GM19193 (cell line): ENCODE results near the gene MOV10L1.

Experiments
- POLR2A ChIP-seq: IDR thresholded peaks from 4 replicates; pipeline ENCODE4 v1.6.1; 2011; ENCODE audit not compliant: insufficient read depth, insufficient read length; ENCODE audit errors: extremely low read depth

The MOV10L1 gene

GRCh38 chr22:50162391-50162956, 72.7 kb downstream of the MOV10L1 start:
- no peak for TF ChIP-seq POLR2A

DNA sequence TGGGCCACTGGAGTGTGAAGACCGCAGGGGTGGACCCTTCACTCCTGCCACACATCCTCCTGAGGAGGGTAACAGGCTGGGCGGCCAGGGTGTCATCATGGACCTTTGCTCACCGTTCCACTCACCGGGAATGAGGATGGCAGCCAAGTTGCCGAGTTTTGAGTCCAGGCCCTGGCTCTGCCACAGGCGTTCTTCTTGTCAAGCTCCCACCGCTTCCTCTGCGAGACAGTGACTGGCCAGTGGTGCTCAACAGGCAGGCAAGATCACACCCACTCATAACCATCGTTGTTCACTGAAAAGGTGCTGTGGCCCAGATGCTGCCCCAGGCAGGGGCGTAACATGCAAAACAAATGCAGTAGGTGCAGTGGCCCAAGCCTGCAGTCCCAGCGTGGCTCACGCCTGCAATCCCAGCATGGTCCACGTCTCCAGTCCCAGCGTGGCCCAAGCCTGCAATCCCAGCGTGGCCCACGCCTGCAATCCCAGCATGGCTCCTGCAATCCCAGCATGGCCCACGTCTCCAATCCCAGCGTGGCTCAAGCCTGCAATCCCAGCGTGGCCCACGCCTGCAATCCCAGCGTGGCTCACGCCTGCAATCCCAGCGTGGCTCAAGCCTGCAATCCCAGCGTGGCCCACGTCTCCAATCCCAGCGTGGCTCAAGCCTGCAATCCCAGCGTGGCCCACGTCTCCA, 75.8 kb downstream of the MOV10L1 start:
- TF ChIP-seq POLR2A: no peak

DNA sequence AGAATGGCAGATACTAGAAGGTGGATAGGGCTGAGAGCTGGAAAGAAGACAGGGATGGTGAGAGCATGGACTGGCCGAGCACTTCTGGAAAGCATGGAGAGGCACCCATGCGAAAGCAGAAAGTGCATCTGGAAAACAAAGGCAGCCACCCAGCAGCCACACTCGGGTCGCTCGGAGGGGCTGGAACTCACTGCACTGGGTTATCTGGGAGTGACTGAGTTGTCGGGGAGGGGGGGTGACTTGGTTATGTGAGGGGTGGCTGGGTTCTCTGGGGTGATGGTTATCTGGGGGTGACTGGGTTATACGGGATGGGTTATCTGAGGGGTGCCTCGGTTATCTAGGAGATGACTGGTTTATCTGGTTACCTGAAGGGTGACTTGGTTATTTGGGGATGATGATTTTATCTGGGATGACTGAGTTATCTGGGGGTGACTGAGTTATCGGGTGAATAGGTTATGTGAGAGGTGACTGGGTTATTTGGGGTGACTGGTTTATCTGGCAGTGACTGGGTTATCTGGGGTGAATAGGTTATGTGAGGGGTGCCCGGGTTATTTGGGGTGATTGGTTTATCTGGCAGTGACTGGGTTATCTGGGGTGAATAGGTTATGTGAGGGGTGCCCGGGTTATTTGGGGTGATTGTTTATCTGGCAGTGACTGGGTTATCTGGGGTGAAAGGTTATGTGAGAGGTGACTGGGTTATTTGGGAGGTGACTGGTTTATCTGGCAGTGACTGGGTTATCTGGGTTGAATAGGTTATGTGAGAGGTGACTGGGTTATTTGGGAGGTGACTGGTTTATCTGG, 78.1 kb downstream of the MOV10L1 start:
- no peak for TF ChIP-seq POLR2A

GRCh38 chr22:50169181-50169759, 79.5 kb downstream of the MOV10L1 start:
- TF ChIP-seq POLR2A: no peak

DNA sequence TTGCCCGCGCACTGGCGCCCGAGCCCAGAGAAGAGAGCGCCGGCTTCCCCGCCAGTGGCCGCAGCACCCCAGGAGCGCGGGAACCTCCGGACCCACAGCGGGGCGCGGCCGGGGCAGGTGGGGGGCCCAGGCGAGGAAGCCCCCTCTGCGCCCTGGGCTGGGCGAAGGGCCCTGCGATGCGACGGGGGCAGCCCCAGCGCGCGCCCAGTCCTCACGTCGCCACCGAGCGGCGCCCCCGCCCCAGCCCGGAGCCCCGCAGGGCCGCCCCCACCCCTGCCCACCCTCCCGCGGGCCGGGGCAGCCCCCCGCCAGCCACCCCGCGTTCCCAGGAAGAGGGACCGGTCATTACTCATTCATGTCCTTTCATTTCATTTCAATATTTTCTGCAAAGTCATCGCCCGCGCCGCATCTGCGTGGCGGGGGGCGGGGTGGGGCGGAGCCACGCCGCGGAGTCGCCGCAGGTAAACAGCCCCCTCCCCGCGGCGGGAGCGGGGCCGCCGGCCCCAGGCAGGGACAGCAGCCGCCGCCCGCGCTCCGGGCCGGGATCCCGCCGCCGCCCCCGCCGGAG, 80.1 kb downstream of the MOV10L1 start:
- TF ChIP-seq POLR2A: no peak

- no peak for TF ChIP-seq POLR2A
These were observed 80.9 kb downstream of the MOV10L1 start, which contains the start of gene PANX2 for GRCh38 chr22:50170453-50171318. PANX2 (plus strand) TSS chr22:50170731; CDS start chr22:50170731, 0 bp downstream.

GRCh38 chr22:50171319-50171964, 81.6 kb downstream of the MOV10L1 start:
- no peak for TF ChIP-seq POLR2A

DNA sequence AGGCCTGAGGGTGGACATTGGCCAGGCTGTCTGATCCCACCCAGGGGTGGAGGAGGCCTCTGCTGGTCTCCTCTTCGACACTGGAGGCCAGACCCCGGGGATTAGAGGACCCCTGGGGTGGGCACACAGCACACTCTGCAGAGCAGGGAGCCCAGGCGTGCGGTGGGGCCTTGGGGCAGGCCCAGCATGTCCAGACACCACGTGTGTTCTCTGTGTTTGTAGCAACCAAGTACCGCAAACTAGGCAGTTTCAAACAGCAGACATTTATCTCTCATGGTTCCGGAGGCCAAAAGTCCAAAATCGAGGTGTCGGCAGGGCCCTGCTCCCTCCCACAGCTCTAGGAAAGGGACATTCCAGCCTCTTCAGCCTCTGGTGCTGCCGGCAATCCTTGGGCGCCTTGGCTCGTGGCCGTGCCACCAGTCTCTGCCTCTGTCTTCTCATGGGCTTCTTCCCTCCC, 82.2 kb downstream of the MOV10L1 start:
- TF ChIP-seq POLR2A: no peak

DNA sequence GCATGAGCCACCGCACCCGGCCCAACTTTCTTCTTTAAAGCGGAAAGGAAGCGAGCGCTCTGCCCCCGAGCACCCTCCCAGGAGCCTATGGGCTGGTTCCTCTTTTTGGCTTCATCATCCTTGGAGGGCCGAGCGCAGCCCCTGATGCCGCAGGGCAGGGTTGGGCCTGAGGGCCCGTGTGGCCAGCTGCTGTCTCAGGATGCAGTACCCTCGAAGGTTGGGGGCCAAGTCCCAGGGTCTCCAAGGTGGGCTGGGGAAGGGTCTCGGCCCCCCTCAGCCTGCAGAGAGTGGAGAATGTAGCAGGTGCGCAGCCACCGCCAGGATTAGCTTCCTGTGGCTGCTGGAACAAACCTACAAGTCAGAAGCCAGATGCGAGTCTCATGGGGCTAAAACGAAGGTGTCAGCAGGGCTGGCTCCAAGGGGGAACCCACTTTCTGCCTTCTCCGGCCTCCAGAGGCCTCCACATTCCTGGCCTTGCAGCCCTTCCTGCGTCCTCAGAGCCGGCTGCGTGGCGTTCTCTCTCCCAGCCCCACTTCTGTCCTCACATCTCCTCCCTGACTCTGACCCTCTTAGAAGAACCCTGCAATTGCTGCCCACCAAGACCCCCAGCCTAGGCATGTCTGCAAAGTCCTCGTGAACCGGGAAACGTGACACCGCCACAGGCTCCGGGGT, 83.6 kb downstream of the MOV10L1 start:
- no peak for TF ChIP-seq POLR2A

GRCh38 chr22:50173983-50174355, 84.2 kb downstream of the MOV10L1 start:
- TF ChIP-seq POLR2A: no peak

DNA sequence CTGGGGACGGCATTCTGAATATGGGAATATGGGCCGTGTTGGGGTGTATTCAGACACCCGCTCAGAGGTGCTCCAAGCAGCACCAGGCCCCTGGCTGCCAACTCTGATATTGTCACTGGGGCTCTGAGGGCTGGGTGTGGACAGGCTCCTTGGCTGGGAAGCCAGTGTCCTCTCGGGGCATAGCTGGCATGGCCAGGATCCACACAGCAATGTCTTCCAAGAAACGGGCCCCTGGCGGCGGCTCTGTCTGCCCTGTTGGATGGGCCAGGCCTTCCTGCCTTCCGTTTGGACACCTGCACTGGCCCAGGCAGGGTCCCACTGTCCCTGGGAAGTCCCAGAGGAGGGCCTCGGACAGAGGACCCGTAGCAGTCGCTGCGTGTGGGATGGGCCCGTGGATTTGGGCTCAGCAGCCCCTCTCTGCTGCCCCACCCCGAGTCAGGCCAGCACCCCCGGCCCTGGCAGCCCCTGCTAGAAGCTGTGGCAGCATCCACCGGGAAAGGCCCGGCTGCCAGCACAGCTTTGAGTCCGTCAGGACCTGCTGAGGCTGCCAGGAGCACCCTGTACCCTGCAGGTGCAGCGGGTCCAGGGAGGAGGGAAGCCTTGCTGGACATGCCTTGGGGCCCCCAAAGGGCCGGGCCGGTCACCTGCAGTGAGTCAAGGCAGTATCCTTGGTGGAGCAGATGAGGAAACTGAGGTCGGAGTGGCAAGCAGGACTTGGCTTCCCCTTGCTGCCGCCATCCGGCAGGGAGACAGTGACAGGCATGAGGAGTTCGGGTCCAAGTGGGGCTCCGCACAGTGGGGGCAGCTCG, 84.8 kb downstream of the MOV10L1 start:
- TF ChIP-seq POLR2A: no peak

DNA sequence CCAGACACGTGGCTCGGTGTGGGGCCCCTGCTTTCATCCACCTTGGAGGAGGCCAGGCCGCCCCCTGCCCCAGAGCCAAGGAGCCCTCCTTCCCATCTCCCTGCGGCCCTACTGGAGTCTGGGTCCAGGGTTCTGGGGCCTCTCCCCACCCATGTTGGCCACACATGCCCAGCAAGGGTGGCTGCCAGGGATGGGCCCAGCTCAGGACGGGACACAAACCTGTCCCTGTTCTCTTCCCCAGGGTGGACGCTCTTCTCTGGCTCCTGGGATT, 85.3 kb downstream of the MOV10L1 start:
- TF ChIP-seq POLR2A: no peak
